GM23338 (cell line): ENCODE measurements around the gene TCEA2. TPM values are rescaled to one million over a fixed set of nuclear protein-coding genes. Genes with fewer than 3 reads are reported as not detected.

Experiments used
- ATAC-seq: fragments of 200-7000 bp; cut with Tn5 transposase; 3 replicates; pipeline ENCODE4 v1.9.1; 2020
- DNase-seq: peaks from one replicate; pipeline ENCODE4 v3.0.0-alpha.2; 2015; ENCODE audit warnings: low spot score
- H2AFZ ChIP-seq: fragments of 200-600 bp; sonication (generic); 2 replicates; pipeline ENCODE4 v1.8.0; 2016; ENCODE audit warnings: antibody characterized with exemption, mild to moderate bottlenecking, moderate library complexity
- H3F3A ChIP-seq: fragments of 200-600 bp; sonication (generic); replicated peaks from 2 replicates; pipeline ENCODE4 v1.8.0; 2017; ENCODE audit warnings: antibody characterized with exemption, mixed run types, low read depth
- H3K27ac ChIP-seq: fragments of 200-600 bp; sonication (generic); 2 replicates; pipeline ENCODE4 v1.6.1; 2016; ENCODE audit warnings: low read depth
- H3K27me3 ChIP-seq: fragments of 200-600 bp; sonication (generic); 2 replicates; pipeline ENCODE4 v1.8.0; 2016; ENCODE audit warnings: mild to moderate bottlenecking, mixed run types, moderate library complexity; ENCODE audit not compliant: insufficient read depth
- H3K36me3 ChIP-seq: fragments of 200-600 bp; sonication (generic); 2 replicates; pipeline ENCODE4 v1.8.0; 2016; ENCODE audit warnings: mild to moderate bottlenecking; ENCODE audit not compliant: insufficient read depth
- H3K4me1 ChIP-seq: fragments of 200-600 bp; sonication (generic); 2 replicates; pipeline ENCODE4 v1.8.0; 2016; ENCODE audit warnings: mild to moderate bottlenecking, moderate library complexity; ENCODE audit not compliant: insufficient read depth
- H3K4me2 ChIP-seq: fragments of 200-600 bp; sonication (generic); 2 replicates; pipeline ENCODE4 v1.7.1; 2017; ENCODE audit warnings: mixed run types
- H3K4me3 ChIP-seq: fragments of 200-600 bp; sonication (generic); 2 replicates; pipeline ENCODE4 v1.6.1; 2016; ENCODE audit warnings: mixed run types
- H3K79me2 ChIP-seq: fragments of 200-600 bp; sonication (generic); replicated peaks from 2 replicates; pipeline ENCODE4 v1.8.0; 2017; ENCODE audit warnings: mild to moderate bottlenecking; ENCODE audit not compliant: insufficient read depth
- H3K9me2 ChIP-seq: fragments of 200-600 bp; sonication (generic); 2 replicates; pipeline ENCODE4 v1.8.0; 2017; ENCODE audit not compliant: insufficient read depth
- H4K20me1 ChIP-seq: fragments of 200-600 bp; sonication (generic); replicated peaks from 2 replicates; pipeline ENCODE4 v1.8.0; 2017; ENCODE audit warnings: mild to moderate bottlenecking; ENCODE audit not compliant: insufficient read depth
- H3K27ac Mint-ChIP-seq: 2 replicates; pipeline ENCODE4 v1.8.0; 2020; ENCODE audit warnings: inconsistent platforms, mild to moderate bottlenecking, moderate library complexity, mixed read lengths
- H3K27me3 Mint-ChIP-seq: 3 replicates; pipeline ENCODE4 v1.8.0; 2022; ENCODE audit warnings: low read depth, mild to moderate bottlenecking, moderate library complexity, mixed read lengths, inconsistent platforms; ENCODE audit not compliant: insufficient read depth, poor library complexity
- H3K36me3 Mint-ChIP-seq: 3 replicates; pipeline ENCODE4 v1.8.0; 2021; ENCODE audit warnings: low read depth, mild to moderate bottlenecking, inconsistent platforms, moderate library complexity, mixed read lengths
- H3K4me1 Mint-ChIP-seq: 3 replicates; pipeline ENCODE4 v1.8.0; 2020; ENCODE audit warnings: mild to moderate bottlenecking, inconsistent platforms, mixed read lengths
- H3K4me3 Mint-ChIP-seq: 3 replicates; pipeline ENCODE4 v1.8.0; 2021; ENCODE audit warnings: moderate library complexity, mild to moderate bottlenecking, inconsistent platforms, mixed read lengths
- H3K9me3 Mint-ChIP-seq: 3 replicates; pipeline ENCODE4 v1.8.0; 2020; ENCODE audit warnings: moderate library complexity, mild to moderate bottlenecking, inconsistent platforms, mixed read lengths
- CREB1 ChIP-seq: fragments of 250-450 bp; sonication (Bioruptor Pico); IDR thresholded peaks from 2 replicates; pipeline ENCODE4 v1.5.0; 2020; ENCODE audit warnings: low read depth, mild to moderate bottlenecking, moderate library complexity
- EZH2 ChIP-seq: fragments of 200-600 bp; sonication (generic); IDR thresholded peaks from one replicate; pipeline ENCODE4 v1.8.0; 2017; ENCODE audit warnings: antibody characterized with exemption, mild to moderate bottlenecking, low read depth; ENCODE audit not compliant: unreplicated experiment
- EZH2phosphoT487 ChIP-seq: fragments of 200-600 bp; sonication (generic); IDR thresholded peaks from one replicate; pipeline ENCODE4 v1.8.1; 2018; ENCODE audit warnings: antibody characterized with exemption; ENCODE audit not compliant: unreplicated experiment
- JUNB ChIP-seq: IDR thresholded peaks from one replicate; pipeline ENCODE4 v1.6.1; 2016; ENCODE audit warnings: antibody characterized with exemption; ENCODE audit not compliant: unreplicated experiment
- NANOG ChIP-seq: IDR thresholded peaks from 2 replicates; pipeline ENCODE4 v1.6.1; 2016; ENCODE audit warnings: antibody characterized with exemption, borderline replicate concordance
- POLR2AphosphoS5 ChIP-seq: IDR thresholded peaks from 2 replicates; pipeline ENCODE4 v1.6.1; 2016; ENCODE audit warnings: antibody characterized with exemption, low read depth
- STAT1 ChIP-seq: IDR thresholded peaks from one replicate; pipeline ENCODE4 v1.6.1; 2016; ENCODE audit warnings: antibody characterized with exemption; ENCODE audit not compliant: unreplicated experiment
- ZNF114 ChIP-seq: fragments of 250-450 bp; sonication (Bioruptor Pico); IDR thresholded peaks from 2 replicates; pipeline ENCODE4 v1.5.0; 2020; ENCODE audit warnings: mild to moderate bottlenecking, moderate library complexity
- ZNF331 ChIP-seq: fragments of 250-450 bp; sonication (Bioruptor Pico); IDR thresholded peaks from 2 replicates; pipeline ENCODE4 v1.5.0; 2020; ENCODE audit warnings: low read depth, mild to moderate bottlenecking, moderate library complexity
- polyA plus RNA-seq: library from polyadenylated mRNA; unstranded; fragments of >200 nt; fragmentation: Nextera tagmentation; extraction: Ambion mirVana; gene quantifications from 2 replicates; pipeline ENCODE4 v1.2.1, GENCODE V29; 2016
- total RNA-seq: library from RNA; depleted of rRNA; stranded (reverse); fragments of >200 nt; shearing (Covaris generic); gene quantifications from 2 replicates; pipeline ENCODE4 v1.2.3, GENCODE V29; 2014
- TF ChIP-seq, protein P1 (sequence below): IDR thresholded peaks from 2 replicates; pipeline ENCODE4 v1.6.1; 2016; ENCODE audit warnings: antibody characterized with exemption
- TF ChIP-seq, protein P2 (sequence below), 2 experiments: fragments of 200-600 bp in 1 of 2; sonication (generic) in 1 of 2; conservative IDR thresholded peaks; 2 replicates each; pipeline versions ENCODE4 v1.5.1 to v1.6.1; 2016 to 2017; ENCODE audit warnings: antibody characterized with exemption in 2 of 2, low read depth in 2 of 2, mild to moderate bottlenecking in 2 of 2, moderate library complexity in 1 of 2
- TF ChIP-seq, protein P3 (sequence below): IDR thresholded peaks from one replicate; pipeline ENCODE4 v1.6.1; 2018; ENCODE audit warnings: antibody characterized with exemption; ENCODE audit not compliant: unreplicated experiment
- TF ChIP-seq, protein P4 (sequence below): fragments of 250-450 bp; sonication (Bioruptor Pico); IDR thresholded peaks from 2 replicates; pipeline ENCODE4 v1.5.0; 2020; ENCODE audit warnings: mild to moderate bottlenecking, moderate library complexity

TCEA2 gene
- total and polyA plus RNA-seq, 2 experiments from 2014 or later = 21.0 to 54.4 TPM

DNA sequence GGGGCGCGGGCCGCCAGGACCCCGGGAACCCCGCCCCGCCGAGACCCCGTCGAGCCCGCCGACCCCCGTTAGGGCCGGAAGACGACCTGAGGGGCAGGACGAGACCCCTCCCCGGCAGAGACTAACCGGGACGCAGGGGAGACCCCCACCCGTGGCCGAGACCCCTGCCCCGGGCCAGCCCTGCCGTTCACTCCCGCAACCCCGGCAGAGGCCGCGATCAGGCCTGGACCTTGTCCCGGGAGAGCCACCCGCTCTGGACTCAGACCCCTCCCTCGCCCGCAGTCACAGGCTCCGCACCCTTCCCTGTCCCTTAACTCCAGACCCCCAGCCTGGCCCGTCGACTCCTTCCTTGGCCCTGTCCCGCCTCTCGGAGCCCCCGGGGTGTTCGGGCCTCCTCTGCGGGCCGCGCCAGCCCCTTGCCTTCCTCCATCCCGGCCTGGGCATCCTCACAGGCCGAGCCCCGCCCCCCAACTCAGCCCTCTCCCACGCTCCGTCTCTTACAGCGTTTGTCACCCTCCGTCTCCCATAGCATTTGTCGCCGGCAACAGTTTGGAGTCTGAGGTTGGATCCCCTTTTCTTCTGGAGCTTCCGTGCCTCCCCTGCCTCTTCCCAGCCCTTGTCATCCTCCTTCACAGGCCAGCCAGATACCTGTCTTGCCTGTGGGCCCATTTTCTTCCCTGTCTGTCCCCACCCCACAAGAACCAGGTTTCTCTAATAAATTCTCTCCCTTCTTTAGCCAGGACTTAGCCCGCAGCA lies 569 bp downstream of the TCEA2 start:
- Histone ChIP-seq H3K4me2 (peak overlapping the region; percentile 85), H4K20me1 (no peaks in the 10 kb centered on the region), H3K4me1 (peaks cover 17% of the 10 kb centered on the region; the same call in 1 of the 2 replicates), H3K4me3 (peak overlapping the region; percentile 85), H3K79me2 (no peaks in the 10 kb centered on the region), H3K27me3 (no peaks in the 10 kb centered on the region), H2AFZ (0 out of 2 replicates have a peak overlapping the region, but pooled peaks have one; percentile 28), H3K27ac (no peak overlapping the region), H3F3A (peaks cover 6% of the 10 kb centered on the region; the same call in 1 of the 2 replicates), H3K36me3 (no peaks in the 10 kb centered on the region), H3K9me2 (no peaks in the 10 kb centered on the region)
- Mint-ChIP-seq H3K36me3 (no peaks in the 10 kb centered on the region), H3K4me3 (peak overlapping the region; percentile 82), H3K27me3 (peaks cover 17% of the 10 kb centered on the region), H3K9me3 (no peaks in the 10 kb centered on the region), H3K4me1 (peaks cover 34% of the 10 kb centered on the region), H3K27ac (no peak overlapping the region)
- no peak for TF ChIP-seq POLR2AphosphoS5
- no peak for TF ChIP-seq ZNF114
- TF ChIP-seq NANOG = no peak
- no peak for TF ChIP-seq STAT1
- no peak for TF ChIP-seq ZNF331 (CRISPR knock-in tag)
- TF ChIP-seq, protein P1, sequence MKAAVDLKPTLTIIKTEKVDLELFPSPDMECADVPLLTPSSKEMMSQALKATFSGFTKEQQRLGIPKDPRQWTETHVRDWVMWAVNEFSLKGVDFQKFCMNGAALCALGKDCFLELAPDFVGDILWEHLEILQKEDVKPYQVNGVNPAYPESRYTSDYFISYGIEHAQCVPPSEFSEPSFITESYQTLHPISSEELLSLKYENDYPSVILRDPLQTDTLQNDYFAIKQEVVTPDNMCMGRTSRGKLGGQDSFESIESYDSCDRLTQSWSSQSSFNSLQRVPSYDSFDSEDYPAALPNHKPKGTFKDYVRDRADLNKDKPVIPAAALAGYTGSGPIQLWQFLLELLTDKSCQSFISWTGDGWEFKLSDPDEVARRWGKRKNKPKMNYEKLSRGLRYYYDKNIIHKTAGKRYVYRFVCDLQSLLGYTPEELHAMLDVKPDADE = no peak
- TF ChIP-seq, protein P2, sequence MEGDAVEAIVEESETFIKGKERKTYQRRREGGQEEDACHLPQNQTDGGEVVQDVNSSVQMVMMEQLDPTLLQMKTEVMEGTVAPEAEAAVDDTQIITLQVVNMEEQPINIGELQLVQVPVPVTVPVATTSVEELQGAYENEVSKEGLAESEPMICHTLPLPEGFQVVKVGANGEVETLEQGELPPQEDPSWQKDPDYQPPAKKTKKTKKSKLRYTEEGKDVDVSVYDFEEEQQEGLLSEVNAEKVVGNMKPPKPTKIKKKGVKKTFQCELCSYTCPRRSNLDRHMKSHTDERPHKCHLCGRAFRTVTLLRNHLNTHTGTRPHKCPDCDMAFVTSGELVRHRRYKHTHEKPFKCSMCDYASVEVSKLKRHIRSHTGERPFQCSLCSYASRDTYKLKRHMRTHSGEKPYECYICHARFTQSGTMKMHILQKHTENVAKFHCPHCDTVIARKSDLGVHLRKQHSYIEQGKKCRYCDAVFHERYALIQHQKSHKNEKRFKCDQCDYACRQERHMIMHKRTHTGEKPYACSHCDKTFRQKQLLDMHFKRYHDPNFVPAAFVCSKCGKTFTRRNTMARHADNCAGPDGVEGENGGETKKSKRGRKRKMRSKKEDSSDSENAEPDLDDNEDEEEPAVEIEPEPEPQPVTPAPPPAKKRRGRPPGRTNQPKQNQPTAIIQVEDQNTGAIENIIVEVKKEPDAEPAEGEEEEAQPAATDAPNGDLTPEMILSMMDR (conservative IDR thresholded peaks at IDR 0.05; ENCODE audit: low read depth in 2 of 2) = no peak
- TF ChIP-seq CREB1 (CRISPR knock-in tag) = no peak
- TF ChIP-seq, protein P3, sequence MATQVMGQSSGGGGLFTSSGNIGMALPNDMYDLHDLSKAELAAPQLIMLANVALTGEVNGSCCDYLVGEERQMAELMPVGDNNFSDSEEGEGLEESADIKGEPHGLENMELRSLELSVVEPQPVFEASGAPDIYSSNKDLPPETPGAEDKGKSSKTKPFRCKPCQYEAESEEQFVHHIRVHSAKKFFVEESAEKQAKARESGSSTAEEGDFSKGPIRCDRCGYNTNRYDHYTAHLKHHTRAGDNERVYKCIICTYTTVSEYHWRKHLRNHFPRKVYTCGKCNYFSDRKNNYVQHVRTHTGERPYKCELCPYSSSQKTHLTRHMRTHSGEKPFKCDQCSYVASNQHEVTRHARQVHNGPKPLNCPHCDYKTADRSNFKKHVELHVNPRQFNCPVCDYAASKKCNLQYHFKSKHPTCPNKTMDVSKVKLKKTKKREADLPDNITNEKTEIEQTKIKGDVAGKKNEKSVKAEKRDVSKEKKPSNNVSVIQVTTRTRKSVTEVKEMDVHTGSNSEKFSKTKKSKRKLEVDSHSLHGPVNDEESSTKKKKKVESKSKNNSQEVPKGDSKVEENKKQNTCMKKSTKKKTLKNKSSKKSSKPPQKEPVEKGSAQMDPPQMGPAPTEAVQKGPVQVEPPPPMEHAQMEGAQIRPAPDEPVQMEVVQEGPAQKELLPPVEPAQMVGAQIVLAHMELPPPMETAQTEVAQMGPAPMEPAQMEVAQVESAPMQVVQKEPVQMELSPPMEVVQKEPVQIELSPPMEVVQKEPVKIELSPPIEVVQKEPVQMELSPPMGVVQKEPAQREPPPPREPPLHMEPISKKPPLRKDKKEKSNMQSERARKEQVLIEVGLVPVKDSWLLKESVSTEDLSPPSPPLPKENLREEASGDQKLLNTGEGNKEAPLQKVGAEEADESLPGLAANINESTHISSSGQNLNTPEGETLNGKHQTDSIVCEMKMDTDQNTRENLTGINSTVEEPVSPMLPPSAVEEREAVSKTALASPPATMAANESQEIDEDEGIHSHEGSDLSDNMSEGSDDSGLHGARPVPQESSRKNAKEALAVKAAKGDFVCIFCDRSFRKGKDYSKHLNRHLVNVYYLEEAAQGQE = no peak
- TF ChIP-seq JUNB = no peak
- no peak for TF ChIP-seq EZH2
- TF ChIP-seq EZH2phosphoT487 = no peak
- TF ChIP-seq, protein P4, sequence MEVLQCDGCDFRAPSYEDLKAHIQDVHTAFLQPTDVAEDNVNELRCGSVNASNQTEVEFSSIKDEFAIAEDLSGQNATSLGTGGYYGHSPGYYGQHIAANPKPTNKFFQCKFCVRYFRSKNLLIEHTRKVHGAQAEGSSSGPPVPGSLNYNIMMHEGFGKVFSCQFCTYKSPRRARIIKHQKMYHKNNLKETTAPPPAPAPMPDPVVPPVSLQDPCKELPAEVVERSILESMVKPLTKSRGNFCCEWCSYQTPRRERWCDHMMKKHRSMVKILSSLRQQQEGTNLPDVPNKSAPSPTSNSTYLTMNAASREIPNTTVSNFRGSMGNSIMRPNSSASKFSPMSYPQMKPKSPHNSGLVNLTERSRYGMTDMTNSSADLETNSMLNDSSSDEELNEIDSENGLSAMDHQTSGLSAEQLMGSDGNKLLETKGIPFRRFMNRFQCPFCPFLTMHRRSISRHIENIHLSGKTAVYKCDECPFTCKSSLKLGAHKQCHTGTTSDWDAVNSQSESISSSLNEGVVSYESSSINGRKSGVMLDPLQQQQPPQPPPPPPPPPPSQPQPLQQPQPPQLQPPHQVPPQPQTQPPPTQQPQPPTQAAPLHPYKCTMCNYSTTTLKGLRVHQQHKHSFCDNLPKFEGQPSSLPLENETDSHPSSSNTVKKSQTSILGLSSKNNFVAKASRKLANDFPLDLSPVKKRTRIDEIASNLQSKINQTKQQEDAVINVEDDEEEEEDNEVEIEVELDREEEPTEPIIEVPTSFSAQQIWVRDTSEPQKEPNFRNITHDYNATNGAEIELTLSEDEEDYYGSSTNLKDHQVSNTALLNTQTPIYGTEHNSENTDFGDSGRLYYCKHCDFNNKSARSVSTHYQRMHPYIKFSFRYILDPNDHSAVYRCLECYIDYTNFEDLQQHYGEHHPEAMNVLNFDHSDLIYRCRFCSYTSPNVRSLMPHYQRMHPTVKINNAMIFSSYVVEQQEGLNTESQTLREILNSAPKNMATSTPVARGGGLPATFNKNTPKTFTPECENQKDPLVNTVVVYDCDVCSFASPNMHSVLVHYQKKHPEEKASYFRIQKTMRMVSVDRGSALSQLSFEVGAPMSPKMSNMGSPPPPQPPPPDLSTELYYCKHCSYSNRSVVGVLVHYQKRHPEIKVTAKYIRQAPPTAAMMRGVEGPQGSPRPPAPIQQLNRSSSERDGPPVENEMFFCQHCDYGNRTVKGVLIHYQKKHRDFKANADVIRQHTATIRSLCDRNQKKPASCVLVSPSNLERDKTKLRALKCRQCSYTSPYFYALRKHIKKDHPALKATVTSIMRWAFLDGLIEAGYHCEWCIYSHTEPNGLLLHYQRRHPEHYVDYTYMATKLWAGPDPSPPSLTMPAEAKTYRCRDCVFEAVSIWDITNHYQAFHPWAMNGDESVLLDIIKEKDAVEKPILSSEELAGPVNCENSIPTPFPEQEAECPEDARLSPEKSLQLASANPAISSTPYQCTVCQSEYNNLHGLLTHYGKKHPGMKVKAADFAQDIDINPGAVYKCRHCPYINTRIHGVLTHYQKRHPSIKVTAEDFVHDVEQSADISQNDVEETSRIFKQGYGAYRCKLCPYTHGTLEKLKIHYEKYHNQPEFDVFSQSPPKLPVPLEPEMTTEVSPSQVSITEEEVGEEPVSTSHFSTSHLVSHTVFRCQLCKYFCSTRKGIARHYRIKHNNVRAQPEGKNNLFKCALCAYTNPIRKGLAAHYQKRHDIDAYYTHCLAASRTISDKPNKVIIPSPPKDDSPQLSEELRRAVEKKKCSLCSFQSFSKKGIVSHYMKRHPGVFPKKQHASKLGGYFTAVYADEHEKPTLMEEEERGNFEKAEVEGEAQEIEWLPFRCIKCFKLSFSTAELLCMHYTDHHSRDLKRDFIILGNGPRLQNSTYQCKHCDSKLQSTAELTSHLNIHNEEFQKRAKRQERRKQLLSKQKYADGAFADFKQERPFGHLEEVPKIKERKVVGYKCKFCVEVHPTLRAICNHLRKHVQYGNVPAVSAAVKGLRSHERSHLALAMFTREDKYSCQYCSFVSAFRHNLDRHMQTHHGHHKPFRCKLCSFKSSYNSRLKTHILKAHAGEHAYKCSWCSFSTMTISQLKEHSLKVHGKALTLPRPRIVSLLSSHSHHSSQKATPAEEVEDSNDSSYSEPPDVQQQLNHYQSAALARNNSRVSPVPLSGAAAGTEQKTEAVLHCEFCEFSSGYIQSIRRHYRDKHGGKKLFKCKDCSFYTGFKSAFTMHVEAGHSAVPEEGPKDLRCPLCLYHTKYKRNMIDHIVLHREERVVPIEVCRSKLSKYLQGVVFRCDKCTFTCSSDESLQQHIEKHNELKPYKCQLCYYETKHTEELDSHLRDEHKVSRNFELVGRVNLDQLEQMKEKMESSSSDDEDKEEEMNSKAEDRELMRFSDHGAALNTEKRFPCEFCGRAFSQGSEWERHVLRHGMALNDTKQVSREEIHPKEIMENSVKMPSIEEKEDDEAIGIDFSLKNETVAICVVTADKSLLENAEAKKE (CRISPR knock-in tag) = no peak
- DNase-seq = peak; percentile 57
- peak; percentile 20 for ATAC-seq
